Astrocyte (in vitro differentiated cells and primary cell): Measurements from ENCODE around the gene AIP. TPM values are rescaled to one million over a fixed set of nuclear protein-coding genes. Genes with fewer than 3 reads are reported as not detected.

Source experiments
- DNase-seq: peaks from one replicate; pipeline ENCODE4 v3.0.0-alpha.2; 2010; ENCODE audit warnings: low read depth
- FAIRE-seq: peaks from 2 replicates; lab custom pipeline; 2011; peaks lifted over from hg19 to GRCh38; lab: Jason Lieb, UNC
- H2AFZ ChIP-seq: 2 replicates; pipeline ENCODE4 v1.6.0; 2012; ENCODE audit warnings: low read depth, low read length, inconsistent platforms
- H3K27ac ChIP-seq: 2 replicates; pipeline ENCODE4 v1.5.1; 2011; ENCODE audit warnings: low read depth, low read length, inconsistent platforms
- H3K27me3 ChIP-seq: 2 replicates; pipeline ENCODE4 v1.6.0; 2011; ENCODE audit warnings: low read length, inconsistent platforms; ENCODE audit not compliant: insufficient read depth
- H3K36me3 ChIP-seq: 2 replicates; pipeline ENCODE4 v1.5.1; 2011; ENCODE audit warnings: low read length, inconsistent platforms; ENCODE audit not compliant: insufficient read depth
- H3K4me1 ChIP-seq: 2 replicates; pipeline ENCODE4 v1.5.1; 2011; ENCODE audit warnings: low read length, inconsistent platforms; ENCODE audit not compliant: insufficient read depth
- H3K4me2 ChIP-seq: 2 replicates; pipeline ENCODE4 v1.6.0; 2012; ENCODE audit warnings: low read length, inconsistent platforms
- H3K4me3 ChIP-seq: 2 replicates; pipeline ENCODE4 v1.5.1; 2011; ENCODE audit warnings: low read depth, mild to moderate bottlenecking, low read length, inconsistent platforms; ENCODE audit not compliant: insufficient read depth
- H3K79me2 ChIP-seq: 2 replicates; pipeline ENCODE4 v1.6.0; 2012; ENCODE audit warnings: mild to moderate bottlenecking, low read length, inconsistent platforms; ENCODE audit not compliant: insufficient read depth
- H3K9ac ChIP-seq: 2 replicates; pipeline ENCODE4 v1.6.0; 2012; ENCODE audit warnings: mild to moderate bottlenecking, low read length, inconsistent platforms
- H3K9me3 ChIP-seq: 2 replicates; pipeline ENCODE4 v1.5.1; 2012; ENCODE audit warnings: low read depth, mild to moderate bottlenecking, low read length, inconsistent platforms; ENCODE audit not compliant: insufficient read depth
- H4K20me1 ChIP-seq: 2 replicates; pipeline ENCODE4 v1.6.0; 2012; ENCODE audit warnings: low read length, inconsistent platforms; ENCODE audit not compliant: insufficient read depth
- H3K27ac Mint-ChIP-seq: one replicate; pipeline ENCODE4 v1.8.0; 2021; ENCODE audit warnings: mild to moderate bottlenecking, mixed read lengths; ENCODE audit not compliant: unreplicated experiment
- H3K27me3 Mint-ChIP-seq: one replicate; pipeline ENCODE4 v1.8.0; 2021; ENCODE audit warnings: low read depth, mixed read lengths; ENCODE audit not compliant: unreplicated experiment
- H3K36me3 Mint-ChIP-seq: one replicate; pipeline ENCODE4 v1.8.0; 2021; ENCODE audit warnings: low read depth, mixed read lengths; ENCODE audit not compliant: unreplicated experiment
- H3K4me1 Mint-ChIP-seq: one replicate; pipeline ENCODE4 v1.8.0; 2021; ENCODE audit warnings: low read depth, mixed read lengths; ENCODE audit not compliant: unreplicated experiment
- H3K4me3 Mint-ChIP-seq: one replicate; pipeline ENCODE4 v1.8.0; 2021; ENCODE audit warnings: mild to moderate bottlenecking, moderate library complexity, mixed read lengths; ENCODE audit not compliant: unreplicated experiment
- H3K9me3 Mint-ChIP-seq: one replicate; pipeline ENCODE4 v1.8.0; 2021; ENCODE audit warnings: mild to moderate bottlenecking, mixed read lengths; ENCODE audit not compliant: unreplicated experiment
- EZH2 ChIP-seq: IDR thresholded peaks from 2 replicates; pipeline ENCODE4 v1.6.1; 2012; ENCODE audit warnings: mild to moderate bottlenecking, low read length, inconsistent platforms; ENCODE audit not compliant: insufficient read depth
- total RNA-seq: library from RNA; stranded (reverse); gene quantifications from 2 replicates; pipeline ENCODE4 v1.2.1, GENCODE V29; 2021
- TF ChIP-seq, protein P1 (sequence below): IDR thresholded peaks from 2 replicates; pipeline ENCODE4 v1.5.1; 2011; ENCODE audit warnings: low read depth, mild to moderate bottlenecking, inconsistent platforms, low read length, moderate library complexity; ENCODE audit not compliant: insufficient read depth

Gene AIP
- total RNA-seq, 1 donor from 2014 or later: 43.6 TPM

- peak overlapping the region; percentile 78 for H3K4me3 ChIP-seq
- peaks cover 7% of the 10 kb centered on the region for H3K36me3 Mint-ChIP-seq
- peak overlapping the region; percentile 85 for H3K4me3 Mint-ChIP-seq
- H3K36me3 ChIP-seq: no peaks in the 10 kb centered on the region
- H3K9me3 ChIP-seq: no peaks in the 10 kb centered on the region
- H4K20me1 ChIP-seq: peaks cover 46% of the 10 kb centered on the region
- no peaks in the 10 kb centered on the region for H3K9me3 Mint-ChIP-seq
- no peak for FAIRE-seq
- H3K4me2 ChIP-seq: peak overlapping the region; percentile 87
- H3K27ac ChIP-seq: peak overlapping the region; percentile 40
- TF ChIP-seq, protein P1, sequence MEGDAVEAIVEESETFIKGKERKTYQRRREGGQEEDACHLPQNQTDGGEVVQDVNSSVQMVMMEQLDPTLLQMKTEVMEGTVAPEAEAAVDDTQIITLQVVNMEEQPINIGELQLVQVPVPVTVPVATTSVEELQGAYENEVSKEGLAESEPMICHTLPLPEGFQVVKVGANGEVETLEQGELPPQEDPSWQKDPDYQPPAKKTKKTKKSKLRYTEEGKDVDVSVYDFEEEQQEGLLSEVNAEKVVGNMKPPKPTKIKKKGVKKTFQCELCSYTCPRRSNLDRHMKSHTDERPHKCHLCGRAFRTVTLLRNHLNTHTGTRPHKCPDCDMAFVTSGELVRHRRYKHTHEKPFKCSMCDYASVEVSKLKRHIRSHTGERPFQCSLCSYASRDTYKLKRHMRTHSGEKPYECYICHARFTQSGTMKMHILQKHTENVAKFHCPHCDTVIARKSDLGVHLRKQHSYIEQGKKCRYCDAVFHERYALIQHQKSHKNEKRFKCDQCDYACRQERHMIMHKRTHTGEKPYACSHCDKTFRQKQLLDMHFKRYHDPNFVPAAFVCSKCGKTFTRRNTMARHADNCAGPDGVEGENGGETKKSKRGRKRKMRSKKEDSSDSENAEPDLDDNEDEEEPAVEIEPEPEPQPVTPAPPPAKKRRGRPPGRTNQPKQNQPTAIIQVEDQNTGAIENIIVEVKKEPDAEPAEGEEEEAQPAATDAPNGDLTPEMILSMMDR: peak; percentile 72
- TF ChIP-seq EZH2: no peak
- H3K27me3 Mint-ChIP-seq: peaks cover 3% of the 10 kb centered on the region
- peak overlapping the region; percentile 94 for H3K9ac ChIP-seq
- DNase-seq: peak; percentile 59
- peak overlapping the region; percentile 77 for H3K27ac Mint-ChIP-seq
- H3K4me1 Mint-ChIP-seq: peaks cover 11% of the 10 kb centered on the region
- no peaks in the 10 kb centered on the region for H3K27me3 ChIP-seq
- no peak overlapping the region for H2AFZ ChIP-seq
- H3K4me1 ChIP-seq: peaks cover 40% of the 10 kb centered on the region
- H3K79me2 ChIP-seq: peaks cover 32% of the 10 kb centered on the region
Measured at GRCh38 chr11:67505605-67506396, 23.0 kb downstream of the AIP start.

GRCh38 chr11:67506426-67507051 is 23.7 kb downstream of the AIP start:
- Histone ChIP-seq H3K36me3 (no peaks in the 10 kb centered on the region), H3K4me2 (peak overlapping the region; percentile 87), H3K79me2 (peaks cover 32% of the 10 kb centered on the region), H3K27me3 (no peaks in the 10 kb centered on the region), H3K9me3 (no peaks in the 10 kb centered on the region), H2AFZ (no peak overlapping the region), H3K4me1 (peaks cover 40% of the 10 kb centered on the region), H3K27ac (peak overlapping the region; percentile 19), H3K4me3 (peak overlapping the region; percentile 76), H3K9ac (peak overlapping the region; percentile 94), H4K20me1 (peaks cover 40% of the 10 kb centered on the region)
- Mint-ChIP-seq H3K27ac (peak overlapping the region; percentile 77), H3K9me3 (no peaks in the 10 kb centered on the region), H3K4me1 (peaks cover 11% of the 10 kb centered on the region), H3K36me3 (peaks cover 1% of the 10 kb centered on the region), H3K4me3 (peak overlapping the region; percentile 85), H3K27me3 (peaks cover 5% of the 10 kb centered on the region)
- TF ChIP-seq, protein P1: no peak
- TF ChIP-seq EZH2: no peak
- DNase-seq: no peak
- FAIRE-seq: no peak
